HT-29 (cell line): Measurements from ENCODE around the gene PCDHA5. TPM values are rescaled to one million over a fixed set of nuclear protein-coding genes. Genes with fewer than 3 reads are reported as not detected.
"Not testable (repeated sequence)": the region's sequence is repeated elsewhere in the genome, so short reads cannot be mapped to it uniquely, and the experiment has no call there.

Source experiments
- DNase-seq: peaks from one replicate; pipeline ENCODE4 v3.0.0-alpha.2; 2015; ENCODE audit warnings: low spot score
- total RNA-seq: library from RNA; depleted of rRNA; stranded (reverse); fragments of >200 nt; shearing (Covaris generic); gene quantifications from 2 replicates; pipeline ENCODE4 v1.2.3, GENCODE V29; 2014; rRNA removed

PCDHA5 gene
- not detected in 2 replicates for total RNA-seq

GRCh38 chr5:140821375-140822280, at the start of gene PCDHA5:
Gene PCDHA5 (plus strand): TSS chr5:140821613.
- no peak for DNase-seq

GRCh38 chr5:140780512-140780911, 40.9 kb upstream of the PCDHA5 start:
- DNase-seq = no peak

- no peak for DNase-seq
Measured at GRCh38 chr5:140785905-140786686, 35.3 kb upstream of the PCDHA5 start, which contains the start of gene PCDHA1. Gene PCDHA1 (plus strand): TSS chr5:140786140.

- DNase-seq = not testable (repeated sequence)
Measured at GRCh38 chr5:140787422-140787821, 34.0 kb upstream of the PCDHA5 start.

GRCh38 chr5:140787849-140788504, 33.4 kb upstream of the PCDHA5 start:
- not testable (repeated sequence) for DNase-seq

GRCh38 chr5:140791089-140791488, 30.3 kb upstream of the PCDHA5 start:
- DNase-seq = no peak

- no peak for DNase-seq
Measured at GRCh38 chr5:140794595-140795258, 26.7 kb upstream of the PCDHA5 start, which contains the start of gene PCDHA2. Gene PCDHA2 (plus strand): TSS chr5:140794852.

- DNase-seq = peak; percentile 11
Measured at GRCh38 chr5:140795259-140795641, 26.2 kb upstream of the PCDHA5 start.

- DNase-seq = not testable (repeated sequence)
Measured at GRCh38 chr5:140796072-140796717, 25.2 kb upstream of the PCDHA5 start.

GRCh38 chr5:140796718-140797095, 24.7 kb upstream of the PCDHA5 start:
- DNase-seq = no peak

GRCh38 chr5:140800816-140801493, 20.5 kb upstream of the PCDHA5 start, which contains the start of gene PCDHA3:
Gene PCDHA3 (plus strand): TSS chr5:140801057.
- no peak for DNase-seq

- no peak for DNase-seq
Measured at GRCh38 chr5:140801494-140801841, 19.9 kb upstream of the PCDHA5 start.

- not testable (repeated sequence) for DNase-seq
Measured at GRCh38 chr5:140802381-140802780, 19.0 kb upstream of the PCDHA5 start.

- DNase-seq = no peak
Measured at GRCh38 chr5:140802781-140803271, 18.6 kb upstream of the PCDHA5 start.

GRCh38 chr5:140806834-140807775, 14.3 kb upstream of the PCDHA5 start, which contains the start of gene PCDHA4:
Gene PCDHA4 (plus strand): TSS chr5:140807068.
- no peak for DNase-seq

GRCh38 chr5:140808241-140808888, 13.0 kb upstream of the PCDHA5 start:
- not testable (repeated sequence) for DNase-seq

GRCh38 chr5:140808889-140809291, 12.5 kb upstream of the PCDHA5 start:
- DNase-seq = no peak

GRCh38 chr5:140822281-140822629, 842 bp downstream of the PCDHA5 start:
- DNase-seq = no peak
